ENCODE results near the gene SMAD6. TPM values are rescaled to one million over a fixed set of nuclear protein-coding genes. Genes with fewer than 3 reads are reported as not detected.

SMAD6 gene
- total and polyA plus RNA-seq, 2 experiments from 2014 or later, result 26.6 to 35.4 TPM

DNA sequence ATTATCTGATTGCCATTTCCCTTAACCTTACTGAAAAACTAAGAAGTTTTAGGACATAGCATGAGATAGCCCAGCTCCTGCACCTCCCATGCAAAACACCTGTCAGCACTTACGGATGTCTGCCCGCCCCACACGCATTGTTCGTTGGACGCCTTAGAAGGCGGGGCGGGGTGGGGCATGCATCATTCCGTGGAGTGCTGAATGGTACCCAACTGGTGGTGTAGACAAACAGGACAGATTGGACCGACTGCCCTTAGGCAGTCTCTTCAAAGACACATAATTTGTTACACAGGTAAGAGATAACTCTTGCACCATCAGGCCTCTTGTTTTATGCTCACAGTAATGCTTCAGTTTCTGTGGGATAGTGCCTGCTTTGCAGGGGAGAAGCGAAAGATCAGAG lies 93.8 kb downstream of the SMAD6 start:
- Histone ChIP-seq H4K20me1 (ENCODE audit: insufficient read depth, poor library complexity, severe bottlenecking) (no peaks in the 10 kb centered on the region), H3K4me1 (ENCODE audit: insufficient read depth) (no peaks in the 10 kb centered on the region), H3K79me2 (no peaks in the 10 kb centered on the region), H3K27ac (no peak overlapping the region), H3K36me3 (replicated peaks; ENCODE audit: insufficient read depth, low read depth) (no peaks in the 10 kb centered on the region), H2AFZ (no peak overlapping the region), H3K9me2 (replicated peaks; ENCODE audit: insufficient read depth) (no peaks in the 10 kb centered on the region), H3K4me3 (no peak overlapping the region), H3K9me3 (ENCODE audit: low read depth) (no peaks in the 10 kb centered on the region), H3K4me2 (no peak overlapping the region), H3K27me3 (no peaks in the 10 kb centered on the region)
- DNase-seq (ENCODE audit: low spot score), result no peak
- 86% methylated on average over 10 of the region's 10 CpGs for WGBS (ENCODE audit: low lambda C conversion rate, missing lambda C conversion rate)
- TF ChIP-seq EZH2 (IDR thresholded peaks at IDR 0.05; ENCODE audit: borderline replicate concordance), result no peak
- TF ChIP-seq, protein P1, sequence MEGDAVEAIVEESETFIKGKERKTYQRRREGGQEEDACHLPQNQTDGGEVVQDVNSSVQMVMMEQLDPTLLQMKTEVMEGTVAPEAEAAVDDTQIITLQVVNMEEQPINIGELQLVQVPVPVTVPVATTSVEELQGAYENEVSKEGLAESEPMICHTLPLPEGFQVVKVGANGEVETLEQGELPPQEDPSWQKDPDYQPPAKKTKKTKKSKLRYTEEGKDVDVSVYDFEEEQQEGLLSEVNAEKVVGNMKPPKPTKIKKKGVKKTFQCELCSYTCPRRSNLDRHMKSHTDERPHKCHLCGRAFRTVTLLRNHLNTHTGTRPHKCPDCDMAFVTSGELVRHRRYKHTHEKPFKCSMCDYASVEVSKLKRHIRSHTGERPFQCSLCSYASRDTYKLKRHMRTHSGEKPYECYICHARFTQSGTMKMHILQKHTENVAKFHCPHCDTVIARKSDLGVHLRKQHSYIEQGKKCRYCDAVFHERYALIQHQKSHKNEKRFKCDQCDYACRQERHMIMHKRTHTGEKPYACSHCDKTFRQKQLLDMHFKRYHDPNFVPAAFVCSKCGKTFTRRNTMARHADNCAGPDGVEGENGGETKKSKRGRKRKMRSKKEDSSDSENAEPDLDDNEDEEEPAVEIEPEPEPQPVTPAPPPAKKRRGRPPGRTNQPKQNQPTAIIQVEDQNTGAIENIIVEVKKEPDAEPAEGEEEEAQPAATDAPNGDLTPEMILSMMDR (IDR thresholded peaks at IDR 0.05; ENCODE audit: poor library complexity), result no peak
- no peak for TF ChIP-seq EZH2phosphoT487 (IDR thresholded peaks at IDR 0.05; ENCODE audit: low read depth, severe bottlenecking, unreplicated experiment)

DNA sequence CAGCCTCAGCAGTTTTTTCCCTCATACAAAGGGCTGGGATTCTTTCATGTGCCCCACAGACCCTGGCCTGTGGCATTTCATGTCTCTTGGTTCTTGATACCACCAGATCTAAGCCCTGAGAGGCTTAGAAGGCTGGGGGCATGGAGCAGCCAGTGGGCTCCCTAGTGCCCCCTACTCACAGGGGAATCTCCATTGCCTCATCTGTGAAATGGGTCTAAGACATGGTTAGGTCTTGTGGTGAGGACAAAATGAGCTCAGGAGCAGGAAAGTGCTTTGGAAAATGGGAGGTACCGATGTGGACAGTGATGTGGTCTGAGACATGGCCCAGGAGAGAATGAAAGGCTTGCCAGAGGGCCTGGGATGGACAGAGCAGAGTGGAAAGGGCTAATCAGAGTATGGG lies 94.3 kb downstream of the SMAD6 start:
- no peak overlapping the region for H2AFZ ChIP-seq
- peaks cover 1% of the 10 kb centered on the region for H3K4me1 ChIP-seq (ENCODE audit: insufficient read depth)
- TF ChIP-seq EZH2phosphoT487 (IDR thresholded peaks at IDR 0.05; ENCODE audit: low read depth, severe bottlenecking, unreplicated experiment) (no peak), EZH2 (IDR thresholded peaks at IDR 0.05; ENCODE audit: borderline replicate concordance) (no peak)
- TF ChIP-seq, protein P1 (IDR thresholded peaks at IDR 0.05; ENCODE audit: poor library complexity), result no peak
- H3K9me2 ChIP-seq (replicated peaks; ENCODE audit: insufficient read depth), result no peaks in the 10 kb centered on the region
- no peak overlapping the region for H3K4me3 ChIP-seq
- H3K27ac ChIP-seq, result no peak overlapping the region
- no peak for DNase-seq (ENCODE audit: low spot score)
- H3K79me2 ChIP-seq, result no peaks in the 10 kb centered on the region
- H3K4me2 ChIP-seq, result no peak overlapping the region
- H4K20me1 ChIP-seq (ENCODE audit: insufficient read depth, poor library complexity, severe bottlenecking), result no peaks in the 10 kb centered on the region
- H3K9me3 ChIP-seq (ENCODE audit: low read depth), result no peaks in the 10 kb centered on the region
- H3K36me3 ChIP-seq (replicated peaks; ENCODE audit: insufficient read depth, low read depth), result no peaks in the 10 kb centered on the region
- 93% methylated on average over 1 of the region's 1 CpG for WGBS (ENCODE audit: low lambda C conversion rate, missing lambda C conversion rate)
- H3K27me3 ChIP-seq, result no peaks in the 10 kb centered on the region

DNA sequence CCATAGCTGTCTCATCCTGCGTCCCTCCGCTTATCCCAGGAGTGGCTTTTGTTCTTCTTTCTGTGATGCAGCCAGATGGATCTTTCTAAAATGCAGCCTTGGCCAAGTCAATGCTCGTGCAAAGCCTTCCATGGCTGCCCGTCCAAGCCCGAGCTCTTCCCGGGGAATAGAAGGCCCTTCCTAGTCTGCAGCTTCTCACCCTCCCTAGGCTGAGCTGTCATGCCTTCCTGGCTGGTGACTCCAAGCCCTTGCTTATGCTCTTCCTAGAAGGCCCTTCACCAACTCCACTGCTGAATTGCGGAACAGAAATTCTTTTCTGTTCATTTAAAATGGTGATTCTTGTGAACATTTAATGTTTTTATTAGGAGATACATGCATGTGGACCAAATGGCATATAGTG lies 95.9 kb downstream of the SMAD6 start:
- TF ChIP-seq EZH2phosphoT487 (IDR thresholded peaks at IDR 0.05; ENCODE audit: low read depth, severe bottlenecking, unreplicated experiment) (no peak), EZH2 (IDR thresholded peaks at IDR 0.05; ENCODE audit: borderline replicate concordance) (no peak)
- TF ChIP-seq, protein P1 (IDR thresholded peaks at IDR 0.05; ENCODE audit: poor library complexity), result no peak
- no peak overlapping the region for H3K27ac ChIP-seq
- no peak overlapping the region for H2AFZ ChIP-seq
- H3K4me2 ChIP-seq, result no peak overlapping the region
- DNase-seq (ENCODE audit: low spot score), result no peak
- no peaks in the 10 kb centered on the region for H3K36me3 ChIP-seq (replicated peaks; ENCODE audit: insufficient read depth, low read depth)
- H3K4me1 ChIP-seq (ENCODE audit: insufficient read depth), result peaks cover 17% of the 10 kb centered on the region
- no peaks in the 10 kb centered on the region for H3K27me3 ChIP-seq
- 96% methylated on average over 7 of the region's 7 CpGs for WGBS (ENCODE audit: low lambda C conversion rate, missing lambda C conversion rate)
- no peak overlapping the region for H3K4me3 ChIP-seq
- no peaks in the 10 kb centered on the region for H3K79me2 ChIP-seq
- H4K20me1 ChIP-seq (ENCODE audit: insufficient read depth, poor library complexity, severe bottlenecking), result no peaks in the 10 kb centered on the region
- H3K9me3 ChIP-seq (ENCODE audit: low read depth), result no peaks in the 10 kb centered on the region
- no peaks in the 10 kb centered on the region for H3K9me2 ChIP-seq (replicated peaks; ENCODE audit: insufficient read depth)

Measured in hepatocyte (in vitro differentiated cells).